ENCODE data around the gene SCN3B. TPM values are rescaled to one million over a fixed set of nuclear protein-coding genes. Genes with fewer than 3 reads are reported as not detected.

SCN3B gene
- total and polyA plus RNA-seq, 2 of the 4 experiments (the other 2 are of a cell fraction): under 0.01 to 0.03 TPM

DNA sequence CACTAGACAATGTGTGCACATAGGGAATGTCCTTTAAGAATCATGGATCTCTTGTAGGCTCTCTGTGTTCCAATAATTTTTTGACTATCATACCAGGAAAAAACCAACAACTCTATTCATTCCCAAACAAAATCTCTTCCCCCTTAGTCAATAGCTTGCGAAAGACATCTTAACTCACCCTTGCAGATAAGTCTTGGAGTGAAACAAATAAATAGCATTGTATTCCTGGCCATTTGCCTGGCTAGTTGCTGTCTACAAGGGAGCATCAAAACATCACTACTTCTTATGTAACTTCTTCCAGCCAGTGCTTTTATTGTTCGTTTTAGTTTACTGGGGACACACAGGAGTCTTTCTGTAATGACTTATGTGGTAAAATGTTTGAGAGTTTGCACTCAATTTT lies 29.4 kb downstream of the SCN3B start:
- Histone ChIP-seq H3K27ac (ENCODE audit: insufficient read depth, low read length) (no peak overlapping the region), H2AFZ (replicated peaks; ENCODE audit: low read length, poor library complexity) (no peak overlapping the region), H3K27me3 (ENCODE audit: control insufficient read depth, insufficient read depth, low read length) (no peaks in the 10 kb centered on the region), H3K9me1 (ENCODE audit: insufficient read depth, low read length) (0 out of 2 replicates have a peak, but pooled peaks cover 2% of the 10 kb centered on the region), H3K23ac (ENCODE audit: low read depth, low read length) (no peak overlapping the region), H2AK9ac (replicated peaks; ENCODE audit: low read depth, low read length, poor library complexity) (no peak overlapping the region), H2BK120ac (ENCODE audit: low read depth, low read length) (no peak overlapping the region), H3K4ac (ENCODE audit: low read depth, low read length) (no peak overlapping the region), H3K56ac (ENCODE audit: extremely low read depth, insufficient read depth, low read length) (no peak overlapping the region), H4K8ac (ENCODE audit: low read depth in 2 of 2, low read length in 2 of 2) (no peak overlapping the region), H3K18ac (ENCODE audit: low read depth, low read length) (no peak overlapping the region), H3K9ac (ENCODE audit: low read depth, low read length) (no peak overlapping the region), H3K9me3 (ENCODE audit: control insufficient read depth, insufficient read depth, low read length) (no peaks in the 10 kb centered on the region), H2BK15ac (ENCODE audit: low read depth, low read length) (no peak overlapping the region), H3K4me2 (ENCODE audit: low read depth, low read length) (no peak overlapping the region), H2BK5ac (ENCODE audit: low read depth, low read length, poor library complexity, severe bottlenecking) (no peak overlapping the region), H4K5ac (ENCODE audit: low read depth, low read length) (no peak overlapping the region), H3K14ac (replicated peaks; ENCODE audit: low read depth, low read length) (no peak overlapping the region), H3K4me3 (ENCODE audit: insufficient read depth, low read depth, low read length) (no peak overlapping the region), H4K91ac (ENCODE audit: insufficient read depth, low read depth, low read length) (no peak overlapping the region), H2BK20ac (ENCODE audit: low read depth, low read length) (no peak overlapping the region), H2AK5ac (ENCODE audit: low read depth, low read length) (no peak overlapping the region), H3K36me3 (ENCODE audit: control insufficient read depth, insufficient read depth, low read length) (no peaks in the 10 kb centered on the region), H3K79me1 (ENCODE audit: low read depth in 1 of 2, low read length in 2 of 2) (no peaks in the 10 kb centered on the region), H4K20me1 (ENCODE audit: insufficient read depth, low read length) (no peaks in the 10 kb centered on the region), H3K4me1 (ENCODE audit: control insufficient read depth, insufficient read depth, low read length) (no peaks in the 10 kb centered on the region)
- peak; percentile 65 for TF ChIP-seq CEBPB (IDR thresholded peaks at IDR 0.05; ENCODE audit: low read depth, low read length)
- TF ChIP-seq FOS (IDR thresholded peaks at IDR 0.05; ENCODE audit: low read depth, low read length): no peak
- no TSS peak for BruUV-seq (replicated peaks)
- ATAC-seq (ENCODE audit: low read depth): no peak
- peak; percentile 52 for DNase-seq
- dilution Hi-C loops (cut with HindIII; ENCODE audit: low sequenced_read_pairs, unreplicated experiment) (no loop called here), in situ Hi-C loops (cut with MboI; ENCODE audit: low sequenced_read_pairs) (no loop called here), intact Hi-C loops (cut with micrococcal nuclease) (no loop called here)
- CTCF ChIA-PET: interaction anchor here (0.5 to 1.1 kb wide), 2 partner anchors 14 to 48 kb away, joined by 5 to 6 read pairs; no protein-coding TSS in a partner anchor
- POLR2A ChIA-PET (ENCODE audit: unreplicated experiment): no interaction called here
- no CpG with 5 or more reads among the region's 2 CpGs for WGBS, 2 experiments (ENCODE audit: extremely low coverage in 2 of 2, insufficient read length in 1 of 2)
